HEK293 (cell line): Measurements from ENCODE around the gene CANT1.

Experiments used
- CTCF ChIA-PET: fragments of 350-600 bp; formaldehyde crosslinking; extraction: SDS; loops from one replicate; lab custom pipeline; 2021; ENCODE audit warnings: antibody characterized with exemption; lab: Yijun Ruan, JAX
- POLR2A ChIA-PET: fragments of 300-600 bp; formaldehyde crosslinking; extraction: SDS; loops from one replicate; lab custom pipeline; 2020; ENCODE audit warnings: antibody characterized with exemption, inconsistent platforms; lab: Yijun Ruan, JAX
- H3K27ac ChIP-seq: fragments of 200-500 bp; sonication (Bioruptor generic); 2 replicates; pipeline ENCODE4 v1.5.1; 2014; ENCODE audit warnings: low read depth, low read length, control low read depth, inconsistent platforms; ENCODE audit errors: extremely low read depth
- H3K36me3 ChIP-seq, 2 experiments: fragments of 200-500 bp in 1 of 2; sonication (Bioruptor generic) in 1 of 2; 1 replicate in 1 of 2; 2 replicates in 1 of 2; pipeline ENCODE4 v1.5.1; 2014 to 2017; ENCODE audit warnings: inconsistent platforms in 2 of 2, low read length in 2 of 2; ENCODE audit not compliant: control insufficient read depth in 2 of 2, insufficient read depth in 1 of 2
- H3K4me1 ChIP-seq: fragments of 200-500 bp; sonication (Bioruptor generic); 2 replicates; pipeline ENCODE4 v1.5.1; 2014; ENCODE audit warnings: mild to moderate bottlenecking, low read length, inconsistent platforms; ENCODE audit not compliant: control insufficient read depth, insufficient read depth
- H3K4me3 ChIP-seq: 2 replicates; pipeline ENCODE4 v1.5.1; 2011; ENCODE audit warnings: low read depth, mild to moderate bottlenecking, control low read depth, low read length, moderate library complexity
- H3K9me3 ChIP-seq: fragments of 200-500 bp; sonication (Bioruptor generic); 2 replicates; pipeline ENCODE4 v1.5.1; 2014; ENCODE audit warnings: low read depth, low read length, inconsistent platforms; ENCODE audit not compliant: control insufficient read depth, insufficient read depth
- EGR2 ChIP-seq: fragments of 450-650 bp; formaldehyde crosslinking; IDR thresholded peaks from 2 replicates; pipeline ENCODE4 v1.5.1; 2016; ENCODE audit warnings: low read depth, missing biosample characterization, missing genetic modification characterization
- HOXD13 ChIP-seq: sonication (generic); formaldehyde crosslinking; IDR thresholded peaks from 2 replicates; pipeline ENCODE4 v1.8.0; 2022; ENCODE audit warnings: missing genetic modification reagents, borderline replicate concordance
- SP3 ChIP-seq: fragments of 450-650 bp; formaldehyde crosslinking; IDR thresholded peaks from 2 replicates; pipeline ENCODE4 v1.5.1; 2016; ENCODE audit warnings: missing biosample characterization, missing genetic modification characterization
- ZBTB1 ChIP-seq: fragments of 450-650 bp; formaldehyde crosslinking; IDR thresholded peaks from 2 replicates; pipeline ENCODE4 v1.5.1; 2016; ENCODE audit warnings: missing biosample characterization, missing genetic modification characterization
- ZBTB10 ChIP-seq: fragments of 450-650 bp; formaldehyde crosslinking; IDR thresholded peaks from 2 replicates; pipeline ENCODE4 v1.5.1; 2016; ENCODE audit warnings: missing biosample characterization, missing genetic modification characterization
- ZBTB21 ChIP-seq: fragments of 450-650 bp; formaldehyde crosslinking; IDR thresholded peaks from 2 replicates; pipeline ENCODE4 v1.5.1; 2017; ENCODE audit warnings: missing biosample characterization, missing genetic modification characterization
- ZIC2 ChIP-seq: fragments of 450-650 bp; formaldehyde crosslinking; IDR thresholded peaks from 2 replicates; pipeline ENCODE4 v1.5.1; 2016; ENCODE audit warnings: missing biosample characterization, missing genetic modification characterization
- ZNF274 ChIP-seq, 2 experiments: fragments of 200-500 bp in 1 of 2; fragments of 450-650 bp in 1 of 2; sonication (Bioruptor generic) in 1 of 2; formaldehyde crosslinking in 1 of 2; IDR thresholded peaks; 2 replicates each; pipeline versions ENCODE4 v1.5.1 to v1.6.1; 2014 to 2016; ENCODE audit warnings: borderline replicate concordance in 1 of 2, inconsistent platforms in 1 of 2, low read length in 1 of 2, missing biosample characterization in 1 of 2, missing genetic modification characterization in 1 of 2
- ZNF473 ChIP-seq: fragments of 450-650 bp; formaldehyde crosslinking; IDR thresholded peaks from 2 replicates; pipeline ENCODE4 v1.5.1; 2017; ENCODE audit warnings: missing biosample characterization, missing genetic modification characterization
- ZNF529 ChIP-seq: fragments of 450-650 bp; formaldehyde crosslinking; IDR thresholded peaks from 2 replicates; pipeline ENCODE4 v1.5.1; 2017; ENCODE audit warnings: missing genetic modification characterization, missing biosample characterization; ENCODE audit not compliant: insufficient replicate concordance
- ZNF530 ChIP-seq: fragments of 450-650 bp; formaldehyde crosslinking; IDR thresholded peaks from 2 replicates; pipeline ENCODE4 v1.5.1; 2016; ENCODE audit warnings: low read depth, missing biosample characterization, missing genetic modification characterization
- ZNF544 ChIP-seq: fragments of 450-650 bp; formaldehyde crosslinking; IDR thresholded peaks from 2 replicates; pipeline ENCODE4 v1.5.0; 2017; ENCODE audit warnings: missing biosample characterization, missing genetic modification characterization
- ZNF548 ChIP-seq: fragments of 450-650 bp; formaldehyde crosslinking; IDR thresholded peaks from 2 replicates; pipeline ENCODE4 v1.5.1; 2016; ENCODE audit warnings: missing biosample characterization, missing genetic modification characterization
- ZNF610 ChIP-seq: fragments of 450-650 bp; formaldehyde crosslinking; IDR thresholded peaks from 2 replicates; pipeline ENCODE4 v1.5.1; 2016; ENCODE audit warnings: missing biosample characterization, missing genetic modification characterization, borderline replicate concordance
- ZNF624 ChIP-seq: fragments of 450-650 bp; formaldehyde crosslinking; IDR thresholded peaks from 2 replicates; pipeline ENCODE4 v1.5.1; 2017; ENCODE audit warnings: missing biosample characterization, missing genetic modification characterization
- ZNF654 ChIP-seq: fragments of 450-650 bp; formaldehyde crosslinking; IDR thresholded peaks from 2 replicates; pipeline ENCODE4 v1.5.1; 2016; ENCODE audit warnings: low read depth, missing biosample characterization, missing genetic modification characterization
- ZNF658 ChIP-seq: fragments of 450-650 bp; formaldehyde crosslinking; IDR thresholded peaks from 2 replicates; pipeline ENCODE4; 2016; ENCODE audit warnings: missing biosample characterization, missing genetic modification characterization
- ZNF791 ChIP-seq: fragments of 450-650 bp; formaldehyde crosslinking; IDR thresholded peaks from 2 replicates; pipeline ENCODE4 v1.5.1; 2016; ENCODE audit warnings: missing biosample characterization, missing genetic modification characterization
- ZNF792 ChIP-seq: fragments of 450-650 bp; formaldehyde crosslinking; IDR thresholded peaks from 2 replicates; pipeline ENCODE4 v1.5.1; 2016; ENCODE audit warnings: missing biosample characterization, missing genetic modification characterization
- ZNF843 ChIP-seq: fragments of 450-650 bp; formaldehyde crosslinking; IDR thresholded peaks from 2 replicates; pipeline ENCODE4 v1.5.1; 2016; ENCODE audit warnings: missing biosample characterization, missing genetic modification characterization
- ZSCAN18 ChIP-seq: fragments of 450-650 bp; formaldehyde crosslinking; IDR thresholded peaks from 2 replicates; pipeline ENCODE4 v1.5.1; 2016; ENCODE audit warnings: missing biosample characterization, missing genetic modification characterization
- ZSCAN5A ChIP-seq: fragments of 450-650 bp; formaldehyde crosslinking; IDR thresholded peaks from 2 replicates; pipeline ENCODE4 v1.5.1; 2016; ENCODE audit warnings: missing biosample characterization, missing genetic modification characterization
- TF ChIP-seq, protein P1 (sequence below): fragments of 450-650 bp; formaldehyde crosslinking; IDR thresholded peaks from 2 replicates; pipeline ENCODE4 v1.5.1; 2016; ENCODE audit warnings: missing biosample characterization, missing genetic modification characterization, low read depth
- TF ChIP-seq, protein P2 (sequence below): fragments of 450-650 bp; formaldehyde crosslinking; IDR thresholded peaks from 2 replicates; pipeline ENCODE4 v1.5.1; 2016; ENCODE audit warnings: missing biosample characterization, missing genetic modification characterization

The CANT1 gene

GRCh38 chr17:79045842-79046196 lies 36.3 kb upstream of the CANT1 start (continued):
- TF ChIP-seq, protein P1, sequence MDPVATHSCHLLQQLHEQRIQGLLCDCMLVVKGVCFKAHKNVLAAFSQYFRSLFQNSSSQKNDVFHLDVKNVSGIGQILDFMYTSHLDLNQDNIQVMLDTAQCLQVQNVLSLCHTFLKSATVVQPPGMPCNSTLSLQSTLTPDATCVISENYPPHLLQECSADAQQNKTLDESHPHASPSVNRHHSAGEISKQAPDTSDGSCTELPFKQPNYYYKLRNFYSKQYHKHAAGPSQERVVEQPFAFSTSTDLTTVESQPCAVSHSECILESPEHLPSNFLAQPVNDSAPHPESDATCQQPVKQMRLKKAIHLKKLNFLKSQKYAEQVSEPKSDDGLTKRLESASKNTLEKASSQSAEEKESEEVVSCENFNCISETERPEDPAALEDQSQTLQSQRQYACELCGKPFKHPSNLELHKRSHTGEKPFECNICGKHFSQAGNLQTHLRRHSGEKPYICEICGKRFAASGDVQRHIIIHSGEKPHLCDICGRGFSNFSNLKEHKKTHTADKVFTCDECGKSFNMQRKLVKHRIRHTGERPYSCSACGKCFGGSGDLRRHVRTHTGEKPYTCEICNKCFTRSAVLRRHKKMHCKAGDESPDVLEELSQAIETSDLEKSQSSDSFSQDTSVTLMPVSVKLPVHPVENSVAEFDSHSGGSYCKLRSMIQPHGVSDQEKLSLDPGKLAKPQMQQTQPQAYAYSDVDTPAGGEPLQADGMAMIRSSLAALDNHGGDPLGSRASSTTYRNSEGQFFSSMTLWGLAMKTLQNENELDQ (tag by site-specific recombination) = no peak

DNA sequence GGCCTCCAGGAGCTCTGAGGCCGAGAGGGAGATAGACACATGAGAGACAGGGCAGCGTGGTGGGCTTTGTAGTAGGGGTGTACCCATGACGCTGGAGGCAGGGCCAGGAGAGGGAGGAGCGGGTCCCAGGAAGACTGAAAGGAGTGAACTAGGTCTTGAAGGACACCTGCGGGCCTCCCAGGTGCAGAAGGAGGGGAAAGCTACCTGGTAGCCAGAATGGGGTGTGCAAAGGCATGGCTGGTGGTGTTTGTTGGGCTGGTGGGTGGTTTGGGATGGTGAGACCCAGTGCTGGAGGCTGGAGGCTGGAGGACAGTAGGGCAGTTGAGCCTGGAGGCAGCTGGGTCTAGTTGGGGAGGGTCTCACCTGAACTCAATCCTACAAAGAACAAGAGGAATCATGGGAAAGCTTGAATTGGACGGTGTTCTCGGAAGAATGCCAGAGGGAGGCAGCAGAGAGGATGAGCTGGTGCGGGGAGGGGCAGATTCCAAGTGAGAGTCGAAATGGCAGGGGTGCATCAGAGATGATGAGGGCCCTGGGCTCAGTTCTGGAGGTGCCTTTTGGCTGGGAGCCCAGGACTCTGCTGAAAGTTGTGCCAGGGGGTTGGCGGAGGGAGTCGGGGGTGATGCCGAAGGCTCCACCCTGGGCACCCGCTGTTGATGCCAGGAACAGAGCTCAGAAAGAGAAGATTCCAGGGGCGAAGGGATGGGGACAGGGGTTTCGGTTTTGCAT lies 35.6 kb upstream of the CANT1 start:
- CTCF ChIA-PET = interaction anchor here (0.5 to 3.4 kb wide), 47 partner anchors 9 to 1396 kb away, joined by 3 to 122 read pairs (median 4); partner anchors contain the start of gene ENGASE
- POLR2A ChIA-PET = interaction anchor here (1.2 to 1.9 kb wide), 3 partner anchors 9 to 29 kb away, joined by 4 to 8 read pairs (median 5); partner anchors contain the start of gene ENGASE
- Histone ChIP-seq H3K4me1 (no peaks in the 10 kb centered on the region), H3K4me3 (no peak overlapping the region), H3K36me3 (peaks cover 0 to 3% of the 10 kb centered on the region in 2 experiments; a peak in 1 of 3 replicates), H3K9me3 (no peaks in the 10 kb centered on the region), H3K27ac (no peak overlapping the region)
- TF ChIP-seq ZNF792 (no peak), ZNF274 (IDR thresholded peaks at IDR 0.05; ENCODE audit: low read length) (no peak), ZNF274 (tag by site-specific recombination; IDR thresholded peaks at IDR 0.05; ENCODE audit: borderline replicate concordance) (no peak), SP3 (tag by site-specific recombination) (no peak), ZNF544 (tag by site-specific recombination) (no peak), ZBTB21 (tag by site-specific recombination) (no peak), EGR2 (tag by site-specific recombination) (no peak), ZNF610 (tag by site-specific recombination) (no peak), ZSCAN18 (tag by site-specific recombination) (no peak), ZNF473 (tag by site-specific recombination) (no peak), ZBTB10 (tag by site-specific recombination) (no peak), ZNF529 (tag by site-specific recombination) (no peak), ZNF654 (tag by site-specific recombination) (no peak), HOXD13 (CRISPR knock-in tag) (no peak)

DNA sequence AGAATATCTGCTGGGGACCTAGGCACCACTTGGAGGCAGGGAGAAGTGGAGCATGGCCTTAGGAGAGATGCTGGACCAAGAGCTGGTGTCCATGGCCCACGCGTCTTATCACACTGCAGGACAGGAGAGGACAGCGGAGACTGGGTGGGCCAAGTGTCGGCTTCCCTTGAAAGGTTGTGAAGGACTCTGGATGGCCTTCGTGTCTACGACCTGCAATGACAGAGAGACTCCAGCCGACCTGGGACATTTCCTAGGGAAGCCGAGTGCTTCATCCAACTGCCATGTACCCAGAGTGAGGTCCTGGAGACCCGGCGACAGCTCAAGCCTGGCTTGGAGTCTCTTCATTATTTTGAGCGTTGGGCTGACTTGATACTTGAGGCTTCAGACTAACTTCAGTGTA lies 34.9 kb upstream of the CANT1 start:
- CTCF ChIA-PET = interaction anchor here (0.6 to 3.4 kb wide), 22 partner anchors 9 to 547 kb away, joined by 3 to 122 read pairs (median 10); no protein-coding TSS in a partner anchor
- POLR2A ChIA-PET = interaction anchor here (1.9 kb wide), 1 partner anchor 8 kb away, joined by 4 read pairs; no protein-coding TSS in a partner anchor
- no peak overlapping the region for H3K4me3 ChIP-seq
- peaks cover 0 to 3% of the 10 kb centered on the region in 2 experiments; a peak in 1 of 3 replicates for H3K36me3 ChIP-seq
- no peaks in the 10 kb centered on the region for H3K9me3 ChIP-seq
- H3K27ac ChIP-seq = no peak overlapping the region
- no peaks in the 10 kb centered on the region for H3K4me1 ChIP-seq
- TF ChIP-seq ZNF548 = no peak
- no peak for TF ChIP-seq ZNF791 (tag by site-specific recombination)
- TF ChIP-seq, protein P2, sequence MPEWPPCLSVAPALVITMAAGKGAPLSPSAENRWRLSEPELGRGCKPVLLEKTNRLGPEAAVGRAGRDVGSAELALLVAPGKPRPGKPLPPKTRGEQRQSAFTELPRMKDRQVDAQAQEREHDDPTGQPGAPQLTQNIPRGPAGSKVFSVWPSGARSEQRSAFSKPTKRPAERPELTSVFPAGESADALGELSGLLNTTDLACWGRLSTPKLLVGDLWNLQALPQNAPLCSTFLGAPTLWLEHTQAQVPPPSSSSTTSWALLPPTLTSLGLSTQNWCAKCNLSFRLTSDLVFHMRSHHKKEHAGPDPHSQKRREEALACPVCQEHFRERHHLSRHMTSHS (tag by site-specific recombination) = no peak
- no peak for TF ChIP-seq ZNF624
- no peak for TF ChIP-seq ZBTB1
- TF ChIP-seq ZNF843 (tag by site-specific recombination) = no peak
- no peak for TF ChIP-seq ZIC2
- no peak for TF ChIP-seq ZNF530 (tag by site-specific recombination)
- TF ChIP-seq ZNF658 (tag by site-specific recombination) = no peak
- TF ChIP-seq ZSCAN5A (tag by site-specific recombination) = no peak
